HT-29 (cell line): Measurements from ENCODE around the gene RPL27A. TPM values are rescaled to one million over a fixed set of nuclear protein-coding genes. Genes with fewer than 3 reads are reported as not detected.

Experiments
- DNase-seq: peaks from one replicate; pipeline ENCODE4 v3.0.0-alpha.2; 2015; ENCODE audit warnings: low spot score
- total RNA-seq: library from RNA; depleted of rRNA; stranded (reverse); fragments of >200 nt; shearing (Covaris generic); gene quantifications from 2 replicates; pipeline ENCODE4 v1.2.3, GENCODE V29; 2014

Gene RPL27A
- total RNA-seq, 1 experiment from 2014 or later: 2,307 TPM

DNA sequence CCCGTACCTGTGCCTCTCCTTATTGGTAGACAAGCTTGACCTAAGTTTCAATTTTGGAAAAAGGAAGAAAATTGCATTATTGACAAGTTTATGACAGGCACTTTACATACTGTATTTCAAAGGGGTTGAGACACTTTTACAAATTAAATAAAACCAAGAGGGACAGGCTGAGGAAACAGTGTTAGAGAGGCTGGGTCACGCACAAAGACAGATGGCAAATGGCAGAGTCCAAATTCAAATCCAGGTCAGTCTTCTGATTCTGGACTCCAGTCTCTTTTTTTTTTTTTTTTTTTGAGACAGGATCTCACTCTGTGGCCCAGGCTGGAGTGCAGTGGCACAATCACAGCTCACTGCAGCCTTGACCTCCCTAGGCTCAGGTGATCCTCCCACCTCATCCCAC is 10.2 kb upstream of the RPL27A start:
- DNase-seq: no peak

DNA sequence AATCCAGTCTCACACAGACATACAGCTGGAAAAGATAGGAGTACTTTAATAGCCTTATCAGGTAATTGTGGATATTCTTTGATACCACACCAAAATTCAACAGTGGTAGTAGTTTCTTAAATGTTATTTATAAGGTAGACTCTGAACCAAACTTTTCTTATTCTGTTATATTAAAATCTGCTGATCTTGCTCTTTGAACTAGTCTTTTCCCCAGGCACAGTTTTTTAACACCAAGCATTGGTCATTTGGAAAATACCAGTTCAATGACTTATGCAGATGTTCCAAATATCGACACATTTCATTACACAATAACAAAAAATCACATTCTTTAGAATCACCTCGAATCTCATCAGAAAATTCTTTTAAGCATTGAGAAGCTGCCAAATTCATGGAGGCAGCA is 7.7 kb upstream of the RPL27A start:
- no peak for DNase-seq

DNA sequence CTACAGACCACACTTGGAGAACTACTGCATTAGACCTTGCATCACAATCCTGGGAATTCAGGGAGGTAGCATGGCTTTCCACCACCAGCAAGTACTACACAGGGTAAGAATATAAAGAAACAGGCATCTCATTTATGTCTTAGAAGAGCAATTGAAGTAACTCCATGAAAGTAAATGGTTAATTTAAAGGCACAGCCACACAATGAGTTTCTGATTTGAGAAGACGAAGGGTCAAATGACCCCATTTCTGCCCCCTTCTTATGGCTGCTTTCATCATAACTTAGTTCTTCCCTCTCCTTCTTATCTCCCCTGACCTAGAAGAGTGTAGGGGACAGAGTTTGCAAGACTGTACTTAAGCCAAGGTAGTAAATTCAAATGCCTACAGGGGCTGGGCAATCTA is 6.1 kb upstream of the RPL27A start:
- no peak for DNase-seq

DNA sequence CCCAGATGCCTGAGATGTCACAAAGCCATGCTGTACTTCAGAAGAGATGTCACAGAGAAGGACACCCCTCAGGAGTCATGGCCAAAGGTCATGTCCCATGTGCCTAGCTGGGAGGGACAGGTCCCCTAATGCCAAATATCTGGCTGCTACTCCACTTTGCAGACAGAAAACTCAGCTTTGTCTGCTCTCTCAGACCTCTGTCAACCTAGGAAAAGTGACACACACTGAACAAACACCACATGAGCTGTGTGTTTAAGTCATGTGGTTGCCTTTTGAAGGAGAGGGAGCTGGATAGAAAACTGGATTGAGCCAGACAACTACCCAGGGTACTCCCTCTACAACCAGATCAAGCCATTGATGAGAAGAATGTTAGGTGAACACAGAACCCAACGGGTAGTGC is 3.6 kb upstream of the RPL27A start:
- DNase-seq: no peak

DNA sequence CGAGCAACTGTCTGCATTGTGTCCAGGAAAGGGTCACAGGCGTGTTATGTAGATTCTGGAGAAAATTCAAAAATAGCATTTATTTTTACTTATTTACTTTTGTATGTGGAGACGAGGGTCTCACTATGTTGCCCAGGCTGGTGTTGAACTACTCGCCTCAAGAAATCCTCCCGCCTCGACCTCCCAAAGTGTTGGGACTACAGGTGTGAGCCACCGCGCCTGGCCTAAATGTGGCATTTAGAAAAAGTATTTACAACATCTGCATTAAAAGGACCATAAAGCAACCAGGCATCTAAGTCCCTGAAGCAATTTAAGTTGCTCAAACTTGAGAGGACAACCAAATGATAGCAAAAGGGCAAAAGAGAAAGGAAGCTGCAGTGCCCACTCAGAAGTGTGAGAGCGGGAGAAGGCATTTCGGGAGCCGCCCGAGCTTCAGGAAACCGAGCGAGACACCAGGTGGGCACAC is 722 bp upstream of the RPL27A start:
- DNase-seq: no peak

DNA sequence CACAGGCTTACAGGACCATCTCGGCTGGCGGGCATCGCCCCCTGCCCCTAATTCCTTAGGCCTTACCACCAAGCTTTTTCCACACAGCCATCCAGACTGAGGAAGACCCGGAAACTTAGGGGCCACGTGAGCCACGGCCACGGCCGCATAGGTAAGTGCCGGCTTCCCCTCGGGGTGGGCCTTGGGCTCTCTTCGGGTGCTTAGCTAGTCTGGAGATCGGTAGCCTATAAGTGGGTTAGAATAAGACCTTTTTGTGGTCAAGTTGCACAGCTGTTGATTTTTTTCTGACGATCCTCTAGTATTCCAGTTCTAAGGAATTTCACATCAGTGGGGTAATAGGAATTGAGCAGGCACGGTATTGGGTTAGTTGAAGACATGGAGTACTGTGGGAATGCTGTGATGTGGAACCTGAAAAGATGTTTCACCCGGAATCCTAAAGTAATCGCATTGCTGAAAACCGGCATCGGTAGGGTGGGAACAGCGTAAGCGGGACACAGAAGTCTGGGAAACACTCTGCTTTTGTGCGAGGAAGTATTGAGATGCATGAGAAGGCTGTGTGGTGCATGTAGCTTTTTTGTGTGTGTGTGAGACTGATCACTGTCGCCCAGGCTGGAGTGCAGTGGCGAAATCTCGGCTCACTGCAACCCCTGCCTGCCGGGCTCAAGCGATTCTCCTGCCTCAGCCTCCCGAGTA is 669 bp downstream of the RPL27A start:
- peak; percentile 35 for DNase-seq

DNA sequence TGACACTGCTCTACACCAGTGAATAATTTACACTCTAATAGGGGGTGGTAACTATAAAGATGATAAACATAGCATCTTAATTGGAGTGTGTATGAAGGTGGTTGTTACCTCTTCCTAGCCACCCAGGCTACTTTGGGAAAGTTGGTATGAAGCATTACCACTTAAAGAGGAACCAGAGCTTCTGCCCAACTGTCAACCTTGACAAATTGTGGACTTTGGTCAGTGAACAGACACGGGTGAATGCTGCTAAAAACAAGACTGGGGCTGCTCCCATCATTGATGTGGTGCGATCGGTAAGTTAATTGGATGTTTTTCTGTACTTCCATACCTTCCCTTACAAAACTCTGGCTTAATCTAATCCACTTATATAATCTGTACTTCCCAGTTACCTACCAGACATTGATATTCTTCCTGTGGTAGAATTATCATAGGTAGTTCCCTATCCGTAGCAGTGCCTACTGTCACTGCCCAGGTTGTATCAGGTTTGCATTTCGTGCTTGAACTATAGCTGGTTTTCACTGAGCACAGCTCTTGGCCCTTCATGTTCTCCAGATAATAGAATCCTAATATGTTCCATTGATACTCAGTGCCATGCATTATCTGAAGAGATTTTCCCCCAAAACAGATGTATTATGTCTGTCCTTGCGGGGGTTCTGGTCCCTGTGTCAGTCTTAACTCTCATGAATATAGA is 2.2 kb downstream of the RPL27A start:
- DNase-seq: no peak

DNA sequence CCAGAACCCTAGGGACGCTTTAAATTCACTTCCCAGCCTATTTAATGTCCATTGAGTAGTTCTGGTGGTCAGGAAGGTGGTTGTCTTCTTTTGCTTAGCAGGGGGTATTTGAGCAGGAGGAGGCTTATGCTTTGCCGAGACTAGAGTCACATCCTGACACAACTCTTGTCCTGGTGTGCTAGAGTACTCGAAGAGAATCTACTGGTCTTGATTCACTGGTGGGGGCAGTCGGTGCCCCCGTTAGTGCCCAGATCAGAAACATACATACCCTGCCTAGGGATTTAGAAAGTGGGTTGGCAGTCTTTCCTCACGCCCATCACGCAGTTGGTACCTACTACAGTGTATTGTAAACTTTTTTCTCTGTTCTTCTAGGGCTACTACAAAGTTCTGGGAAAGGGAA is 2.7 kb downstream of the RPL27A start:
- DNase-seq: no peak

DNA sequence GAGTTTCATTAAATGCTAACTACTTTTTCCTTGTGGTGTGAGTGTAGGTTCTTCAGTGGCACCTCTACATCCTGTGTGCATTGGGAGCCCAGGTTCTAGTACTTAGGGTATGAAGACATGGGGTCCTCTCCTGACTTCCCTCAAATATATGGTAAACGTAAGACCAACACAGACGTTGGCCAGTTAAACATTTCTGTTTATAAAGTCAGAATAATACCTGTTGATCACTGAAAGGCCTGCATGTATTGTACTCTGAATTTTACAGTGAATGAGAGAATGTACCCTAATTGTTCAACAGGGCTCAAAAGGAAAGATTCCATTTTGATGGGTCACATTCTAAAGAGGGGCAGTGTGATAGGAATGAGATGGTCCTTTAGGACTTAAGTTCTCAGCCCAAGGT is 3.2 kb downstream of the RPL27A start:
- DNase-seq: no peak

DNA sequence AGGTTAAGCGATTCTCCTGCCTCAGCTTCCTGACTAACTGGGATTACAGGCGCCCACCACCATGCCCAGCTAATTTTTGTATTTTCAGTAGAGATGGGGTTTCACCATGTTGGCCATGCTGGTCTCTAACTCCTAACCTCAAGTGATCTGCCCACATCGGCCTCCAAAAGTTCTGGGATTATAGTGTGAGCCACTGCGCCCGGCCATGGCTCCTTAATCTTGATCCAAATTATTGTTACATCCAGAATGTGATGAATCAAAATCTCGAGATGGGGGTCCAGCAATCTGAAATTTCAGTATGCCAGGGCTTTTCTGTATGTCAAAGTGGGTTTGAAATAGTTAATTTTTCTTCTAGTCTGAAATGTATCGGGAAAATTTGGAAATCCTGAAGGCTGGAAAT is 3.7 kb downstream of the RPL27A start:
- DNase-seq: no peak

DNA sequence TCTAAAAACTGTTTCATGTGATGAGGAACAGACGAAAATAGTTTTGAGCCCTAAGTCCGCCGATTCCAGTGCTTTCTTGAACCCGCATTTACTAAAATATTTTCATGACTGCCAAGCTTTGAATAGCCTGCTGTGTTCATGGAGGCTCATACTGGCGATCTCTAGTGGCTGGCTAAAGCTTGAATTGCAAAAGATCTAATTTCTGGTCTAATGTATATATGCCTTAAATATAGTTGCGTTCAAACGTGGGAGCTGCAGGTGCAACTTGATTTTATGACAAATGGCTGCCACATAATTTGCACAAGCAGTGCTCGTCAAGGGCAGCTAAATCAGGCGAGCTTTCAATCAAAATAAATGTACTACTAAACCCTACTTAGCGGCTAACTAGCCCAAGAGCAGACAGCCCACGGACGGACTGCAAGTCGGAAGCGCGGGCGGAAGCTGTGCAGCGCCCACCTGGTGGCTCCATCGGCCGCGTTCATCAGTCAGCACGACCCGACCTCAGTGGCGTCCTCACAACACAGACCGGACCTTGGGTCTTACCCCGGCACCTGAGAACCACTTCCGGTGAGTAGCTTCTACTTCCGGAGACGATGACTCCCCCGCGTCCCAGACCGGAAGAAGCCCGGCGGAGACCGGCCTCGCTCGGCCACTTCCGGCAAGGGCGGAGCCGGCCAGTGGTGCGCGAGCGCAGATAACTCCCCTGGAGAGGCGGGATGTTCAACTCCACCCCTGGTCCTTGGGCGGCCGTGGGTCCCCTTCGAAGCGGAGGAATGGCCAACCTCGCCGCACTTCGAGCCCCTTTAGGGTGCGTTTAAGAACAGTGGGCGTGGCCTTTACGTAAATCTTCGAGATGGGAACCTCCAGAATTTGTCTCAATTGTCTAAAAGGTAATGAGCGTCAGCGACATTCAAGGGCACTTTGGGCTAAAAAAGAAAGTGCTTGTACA is 6.1 kb downstream of the RPL27A start:
- peak; percentile 98 for DNase-seq

DNA sequence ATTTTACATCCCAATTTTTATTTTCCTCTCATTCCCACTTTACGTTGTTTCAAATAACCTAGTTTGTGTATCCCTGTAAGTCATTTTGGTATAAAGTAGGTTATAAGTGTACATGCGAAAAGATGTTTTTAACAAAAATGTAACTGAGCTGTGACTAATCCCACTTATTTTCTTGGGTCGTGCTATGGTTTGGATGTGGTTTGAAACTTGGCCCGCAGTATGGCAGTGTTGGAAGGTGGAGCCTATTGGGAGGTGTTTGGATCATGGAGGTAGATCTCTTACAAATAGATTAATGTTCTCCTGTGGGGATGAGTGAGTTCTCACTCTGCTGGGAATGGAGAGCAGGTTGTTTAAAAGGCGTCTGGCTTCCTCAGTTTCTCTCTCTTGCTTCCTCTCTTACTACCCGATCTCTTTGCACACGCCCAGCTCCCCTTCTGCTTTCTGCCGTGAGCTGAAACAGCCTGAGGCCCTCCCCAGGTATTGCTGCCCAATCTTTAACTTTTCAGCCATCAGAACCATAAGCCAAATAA is 7.2 kb downstream of the RPL27A start:
- DNase-seq: peak; percentile 15

DNA sequence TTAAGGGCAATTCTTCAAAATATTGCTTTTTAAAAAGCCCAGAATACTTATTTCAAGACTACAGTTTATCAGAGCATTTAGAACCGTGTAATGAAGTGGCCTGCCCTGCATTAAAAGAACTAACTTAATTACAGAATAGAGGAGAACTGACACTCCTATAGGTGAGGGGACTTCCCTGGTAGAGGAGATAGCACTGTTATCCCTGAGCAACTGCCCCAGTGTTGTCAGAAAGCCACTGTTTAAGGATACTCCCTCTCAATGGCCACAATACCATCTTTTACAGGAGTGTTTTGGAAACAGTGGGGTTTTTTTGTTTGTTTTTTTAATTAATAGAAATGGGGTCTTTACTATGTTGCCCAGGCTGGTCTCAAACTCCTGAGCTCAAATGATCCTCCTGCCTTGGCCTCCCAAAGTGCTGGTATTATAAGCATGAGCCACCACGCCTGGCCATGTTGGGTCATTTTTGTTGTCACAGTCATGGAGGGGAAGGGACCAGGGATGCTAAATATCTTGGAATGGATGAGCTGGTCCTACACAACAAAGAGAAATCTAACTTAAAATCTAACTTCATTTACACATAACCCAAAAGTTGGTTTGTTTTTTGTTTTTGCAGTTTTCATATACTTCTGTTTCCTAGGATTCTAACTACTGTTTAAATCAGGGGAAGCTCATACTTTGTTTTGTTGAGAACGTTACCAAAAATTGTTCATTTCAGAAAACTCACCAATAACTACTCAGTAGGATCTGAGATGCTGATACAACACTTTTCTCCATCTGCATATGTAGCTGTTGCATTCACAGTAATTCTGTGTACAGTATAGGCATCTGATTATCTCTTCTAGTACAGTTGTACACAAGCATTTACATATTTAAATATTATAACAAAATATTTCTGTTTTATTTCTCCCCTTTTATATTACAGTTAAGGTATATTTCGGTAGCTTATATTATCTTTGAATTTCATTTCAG is 8.1 kb downstream of the RPL27A start:
- no peak for DNase-seq

DNA sequence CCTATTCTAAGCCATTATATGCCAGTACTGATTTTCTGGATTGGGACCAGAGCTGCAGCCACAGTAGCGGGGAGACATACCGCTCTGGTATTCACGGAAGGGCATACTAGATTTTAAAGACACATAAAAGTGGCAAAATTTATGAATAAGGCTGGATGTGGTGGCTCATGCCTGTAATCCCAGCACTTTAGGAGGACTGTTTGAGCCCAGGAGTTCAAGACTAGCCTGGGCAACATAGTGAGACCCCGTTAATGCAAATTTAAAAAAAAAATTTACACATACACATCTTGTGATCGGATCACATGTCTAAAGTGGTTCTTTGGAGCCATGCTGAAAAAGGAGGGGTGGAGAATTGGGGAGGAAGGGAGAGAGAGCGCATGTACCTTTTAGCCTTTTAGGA is 9.0 kb downstream of the RPL27A start:
- no peak for DNase-seq

DNA sequence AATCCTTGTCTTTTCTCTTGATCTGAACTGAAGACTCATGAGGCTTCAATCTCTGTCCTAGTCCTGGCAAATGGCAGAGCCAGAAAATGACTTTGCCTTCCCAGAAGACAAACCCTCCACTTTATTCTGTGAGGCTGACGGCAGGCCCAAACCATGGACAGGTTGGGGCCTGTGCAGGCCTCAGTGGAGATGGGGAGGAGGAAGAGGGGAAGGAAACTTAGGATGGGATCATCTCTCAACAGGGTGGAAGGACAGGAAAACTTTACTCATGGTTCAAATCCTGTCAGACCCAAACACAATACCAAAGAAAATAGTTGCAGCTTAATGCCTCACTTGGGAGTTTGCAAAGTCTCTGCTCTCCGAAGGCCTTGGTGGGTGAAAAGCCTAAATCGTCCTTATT is 9.8 kb downstream of the RPL27A start:
- DNase-seq: no peak

DNA sequence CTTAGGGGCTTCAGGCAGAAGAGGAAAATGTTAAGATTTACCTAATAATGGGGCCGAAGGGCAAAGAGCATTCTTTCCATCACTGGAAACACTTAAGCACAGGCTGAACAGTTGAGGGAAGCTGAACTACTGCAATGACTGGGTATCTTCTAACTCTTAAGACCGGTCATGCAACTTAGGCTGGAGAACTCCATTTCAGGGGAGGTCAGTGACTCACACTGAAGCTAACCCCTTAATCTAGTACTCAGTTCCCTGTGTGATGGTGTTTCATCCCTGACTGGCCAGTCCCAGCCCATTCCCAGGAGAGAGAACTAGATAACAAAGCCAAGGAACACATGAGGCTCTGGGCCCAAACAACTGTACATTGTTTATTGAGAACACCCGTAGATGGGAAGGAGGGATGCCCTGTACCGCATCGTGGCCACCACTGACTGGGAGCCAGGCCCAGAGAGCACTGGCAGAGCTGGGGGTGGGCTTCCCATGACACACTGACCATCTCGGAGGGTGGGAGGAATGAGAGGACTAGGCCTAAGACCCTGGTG is 10.5 kb downstream of the RPL27A start:
- DNase-seq: no peak

DNA sequence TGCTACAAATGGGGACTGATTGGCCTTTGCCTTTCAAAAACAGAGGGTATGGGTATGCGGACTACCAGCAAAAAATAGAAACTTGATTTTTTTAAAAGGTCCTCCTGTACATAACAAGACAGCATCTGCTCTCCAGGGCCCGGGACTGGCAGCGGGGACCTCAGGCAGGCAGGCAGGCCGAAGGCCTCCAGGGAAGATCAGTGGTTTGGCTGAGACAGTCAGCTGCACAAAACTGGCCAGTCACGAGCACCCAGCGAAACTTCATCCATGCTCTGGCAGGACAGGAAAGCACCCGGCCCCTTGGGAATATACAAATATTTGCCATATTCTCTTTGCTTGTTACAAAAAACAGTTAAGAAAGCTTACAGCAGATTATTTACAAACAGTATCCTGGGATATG is 11.0 kb downstream of the RPL27A start:
- DNase-seq: no peak

DNA sequence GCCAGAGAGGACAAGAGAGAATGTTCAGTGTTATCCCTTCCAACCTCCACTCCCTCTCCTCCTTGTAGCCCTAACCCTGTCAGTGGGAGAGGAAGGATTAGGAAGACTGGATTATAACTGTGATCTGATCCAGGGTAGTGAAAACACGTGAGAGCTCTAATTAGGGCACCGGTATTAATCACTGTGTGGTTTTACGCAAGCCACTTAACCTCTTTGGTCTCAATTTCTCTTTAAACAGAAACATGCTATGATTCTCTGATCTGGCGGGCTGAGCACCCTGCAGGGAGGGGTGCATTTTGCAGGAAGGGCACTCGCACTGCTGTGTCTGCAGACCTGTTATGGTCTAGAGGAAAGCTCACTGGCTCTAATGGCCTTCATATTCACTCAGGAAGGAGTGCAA is 11.5 kb downstream of the RPL27A start:
- no peak for DNase-seq

DNA sequence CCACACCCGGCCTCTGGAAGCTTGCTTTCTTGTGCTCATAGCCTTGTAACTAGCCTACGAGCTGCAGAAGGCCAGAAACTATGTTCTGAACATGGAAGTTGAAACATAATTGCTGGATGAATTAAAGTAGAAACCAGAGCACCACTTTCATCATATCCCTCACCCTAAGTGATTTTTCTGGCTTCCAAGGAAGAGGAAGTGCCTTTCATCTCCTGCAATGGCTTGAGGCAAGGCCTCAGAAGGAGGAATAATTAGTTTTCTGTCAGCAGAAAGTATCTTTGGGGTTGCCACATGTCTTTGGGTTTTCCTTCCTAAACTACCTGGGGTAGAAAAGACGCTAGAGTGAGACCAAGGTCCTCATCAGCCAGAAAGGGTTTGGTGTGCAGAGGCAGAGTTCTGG is 14.5 kb downstream of the RPL27A start:
- DNase-seq: no peak

DNA sequence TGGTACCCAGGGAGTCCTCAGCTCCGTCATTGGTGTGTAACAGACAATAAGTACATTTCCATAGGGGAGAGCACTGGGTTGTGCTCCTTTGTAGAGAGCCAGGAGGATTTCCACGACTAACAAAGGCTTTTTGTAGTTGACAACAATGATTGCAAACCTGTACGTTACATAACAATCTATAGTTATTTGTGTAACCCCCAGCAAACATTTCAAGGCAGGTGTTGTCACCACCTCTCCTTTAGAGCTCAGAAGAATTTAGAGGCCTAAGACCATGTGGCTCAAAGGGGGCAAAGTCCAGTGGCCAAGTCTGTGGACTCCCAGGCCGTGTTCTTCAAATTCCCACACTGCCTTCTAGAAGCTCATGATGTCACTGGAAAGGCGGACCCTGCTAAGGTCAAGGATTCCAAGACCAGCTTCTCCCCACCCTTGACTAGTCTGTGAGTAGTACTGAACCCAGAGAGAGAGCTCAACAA is 15.8 kb downstream of the RPL27A start:
- DNase-seq: peak; percentile 71
